ENCODE data around the gene TEX55.
"Not testable (repeated sequence)": the region's sequence is repeated elsewhere in the genome, so short reads cannot be mapped to it uniquely, and the experiment has no call there.

Gene TEX55

DNA sequence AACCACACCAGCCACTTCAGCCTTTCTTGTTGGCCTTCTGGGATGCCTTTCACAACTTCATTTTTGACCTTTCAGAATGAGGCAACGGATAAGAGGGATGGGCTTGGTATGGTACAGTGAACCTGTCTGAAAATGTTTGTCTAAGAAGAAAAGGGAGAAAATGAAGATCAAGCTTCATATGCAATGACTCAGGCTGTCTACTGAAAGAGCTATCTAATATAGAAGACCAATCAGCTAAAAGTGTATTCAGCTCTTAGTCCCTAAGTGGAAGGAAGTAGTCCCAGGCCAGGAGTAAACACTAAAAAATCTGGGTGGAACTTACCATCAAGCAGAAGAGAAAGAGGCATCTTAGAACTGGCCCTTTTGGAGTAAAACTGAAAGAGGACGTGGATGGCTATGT is 15.3 kb downstream of the TEX55 start:
- DNase-seq, result no peak

DNA sequence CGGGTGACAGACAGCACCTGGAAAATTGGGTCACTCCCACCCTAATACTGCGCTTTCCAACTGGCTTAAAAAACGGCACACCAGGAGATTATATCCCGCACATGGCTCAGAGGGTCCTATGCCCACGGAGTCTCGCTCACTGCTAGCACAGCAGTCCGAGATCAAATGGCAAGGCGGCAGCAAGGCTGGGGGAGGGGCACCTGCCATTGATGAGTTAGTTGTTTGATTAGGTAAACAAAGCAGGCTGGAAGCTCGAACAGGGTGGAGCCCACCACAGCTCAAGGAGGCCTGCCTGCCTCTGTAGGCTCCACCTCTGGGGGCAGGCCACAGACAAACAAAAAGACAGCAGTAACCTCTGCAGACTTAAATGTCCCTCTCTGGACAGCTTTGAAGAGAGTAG is 18.8 kb downstream of the TEX55 start:
- DNase-seq, result not testable (repeated sequence)

DNA sequence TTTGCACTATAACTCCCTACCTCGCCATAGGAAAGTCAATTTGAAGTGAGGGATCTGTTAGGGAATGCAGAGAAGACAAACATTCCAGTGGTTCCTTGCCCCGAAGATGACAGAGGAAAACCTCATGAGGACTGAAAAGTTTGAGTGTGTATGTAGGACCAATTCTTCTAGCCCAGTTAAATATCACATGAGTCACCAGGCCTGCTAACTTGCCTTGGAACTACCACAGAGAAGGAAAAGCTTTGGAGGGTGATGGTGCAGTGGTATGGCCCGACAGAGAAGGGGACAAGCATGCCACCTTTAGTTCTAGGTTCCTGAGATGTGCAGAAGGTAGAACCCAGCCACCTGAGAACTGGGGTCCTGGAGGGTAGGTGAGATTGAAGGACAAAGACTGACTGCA is 24.9 kb downstream of the TEX55 start:
- DNase-seq, result no peak

DNA sequence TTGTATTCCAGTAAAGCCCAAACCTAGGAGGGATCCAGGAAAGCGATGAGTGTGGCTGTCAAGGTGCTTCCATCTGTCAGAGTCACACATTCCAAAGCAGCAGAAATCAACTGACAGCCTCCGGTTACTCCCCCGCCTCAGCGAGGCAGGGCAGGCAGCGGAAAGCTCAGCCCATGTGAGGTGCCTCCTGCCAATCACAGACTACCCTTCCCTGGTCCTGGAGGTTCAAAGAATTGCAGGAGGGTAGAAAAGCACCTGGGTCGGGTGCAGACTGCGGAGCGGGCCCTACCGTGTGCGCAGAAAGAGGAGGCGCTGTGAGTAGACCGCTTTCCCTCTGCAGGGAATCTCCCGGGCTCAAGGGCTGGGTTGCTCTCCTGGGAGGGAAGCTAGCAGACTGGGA is 27.4 kb downstream of the TEX55 start, which contains the start of gene UPK1B:
Gene UPK1B, plus strand, starts transcription at position 274 of the 400 bp plus-strand sequence. CDS start 13,144 bp downstream, outside the sequence.
- DNase-seq, result no peak

DNA sequence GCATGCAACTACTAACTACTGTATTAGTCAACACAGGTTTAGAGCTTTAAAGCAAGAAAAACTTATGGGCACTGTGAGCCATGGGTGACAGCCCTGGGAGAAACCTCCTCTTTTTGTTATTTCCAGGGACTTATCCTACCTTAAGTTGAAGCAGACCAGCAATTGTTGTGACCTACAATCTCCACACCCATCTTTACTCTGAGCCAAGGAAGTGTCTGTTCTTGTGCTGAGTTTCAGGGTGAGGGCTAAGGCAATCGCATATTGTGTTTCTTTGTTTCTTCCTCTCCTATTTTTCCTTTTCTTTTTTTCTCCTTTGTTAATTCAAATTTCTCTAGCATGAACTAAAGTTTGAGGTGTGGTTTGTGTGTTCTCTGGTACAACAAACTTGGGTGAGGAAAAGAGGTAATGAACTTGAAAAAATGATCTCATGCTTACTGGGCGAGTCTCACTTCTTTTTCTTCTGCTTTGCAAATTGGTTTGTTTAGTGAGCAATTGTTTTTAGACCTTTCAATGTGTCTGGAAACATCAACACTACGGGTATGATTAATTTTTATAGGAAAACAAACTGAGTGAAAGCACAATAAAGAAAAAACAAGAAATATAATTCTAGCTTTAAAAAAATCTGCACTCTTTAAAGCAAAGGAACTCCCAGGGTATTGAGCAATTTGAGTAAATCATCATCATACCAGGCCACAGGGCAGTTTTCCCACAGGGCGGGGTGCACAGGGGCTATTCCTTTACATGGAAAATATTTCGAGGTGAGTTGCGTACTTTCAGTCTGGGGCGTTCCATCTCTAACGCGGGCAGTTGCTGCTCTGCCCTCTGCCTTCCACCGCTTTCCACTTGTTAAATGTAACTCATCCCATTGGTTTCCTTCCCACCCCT is 30.1 kb downstream of the TEX55 start:
- no peak for DNase-seq

DNA sequence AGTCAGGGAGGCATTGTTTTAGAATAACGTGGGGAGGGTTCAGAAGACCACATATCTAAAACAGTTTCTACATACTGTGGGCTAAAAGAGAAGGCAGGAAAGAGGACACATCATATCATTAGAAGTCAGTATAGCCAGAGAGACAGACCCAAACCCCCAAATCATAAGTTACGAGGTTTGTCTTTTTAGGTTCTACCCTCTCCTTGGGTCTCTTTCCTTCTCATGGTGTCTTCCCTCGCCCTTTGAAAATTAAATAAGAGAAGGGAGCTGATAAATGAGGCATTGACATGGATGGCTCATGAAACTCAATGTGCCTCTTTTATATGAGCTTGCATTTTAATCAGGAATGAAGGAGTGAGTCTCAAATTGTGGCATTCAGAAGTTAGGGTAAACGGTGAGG is 30.8 kb downstream of the TEX55 start:
- DNase-seq, result no peak

DNA sequence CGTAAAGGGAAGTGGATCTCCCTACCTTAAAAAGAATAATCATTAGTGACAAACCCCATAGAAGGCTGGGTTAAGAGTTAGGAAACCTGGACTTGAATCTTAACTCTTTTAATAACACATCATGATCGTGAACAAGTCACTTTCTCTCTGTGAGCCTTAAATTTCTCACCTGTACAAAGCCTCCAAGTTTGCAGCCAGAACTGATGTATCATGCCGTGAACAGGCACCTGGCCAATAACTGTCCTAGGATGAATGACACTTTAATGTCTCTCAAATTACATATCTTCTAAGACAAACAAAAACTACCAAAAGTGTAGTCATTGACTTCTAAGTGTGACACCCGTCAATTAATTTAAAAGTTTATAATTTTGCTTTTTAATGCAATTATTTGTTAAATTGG is 31.4 kb downstream of the TEX55 start:
- no peak for DNase-seq

DNA sequence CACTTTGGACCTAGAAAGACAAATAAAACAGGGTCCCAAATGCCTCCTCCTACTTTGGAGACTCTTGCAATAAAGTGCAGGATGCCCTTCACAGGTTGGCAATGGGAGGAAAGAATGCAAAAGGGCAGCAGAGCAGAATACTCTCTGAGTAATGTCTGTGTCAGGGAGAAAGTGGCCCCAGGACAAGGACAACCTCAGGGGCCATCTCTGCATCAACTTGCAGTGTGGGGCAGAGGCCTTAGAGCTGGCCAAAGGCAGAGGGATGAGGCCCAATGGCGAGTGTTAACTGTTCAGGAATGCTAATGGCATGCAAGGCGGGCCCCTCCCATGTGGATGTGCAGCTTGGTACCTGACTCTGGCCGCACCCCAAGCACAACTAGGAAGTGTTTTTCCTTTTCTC is 35.8 kb downstream of the TEX55 start:
- DNase-seq, result no peak

DNA sequence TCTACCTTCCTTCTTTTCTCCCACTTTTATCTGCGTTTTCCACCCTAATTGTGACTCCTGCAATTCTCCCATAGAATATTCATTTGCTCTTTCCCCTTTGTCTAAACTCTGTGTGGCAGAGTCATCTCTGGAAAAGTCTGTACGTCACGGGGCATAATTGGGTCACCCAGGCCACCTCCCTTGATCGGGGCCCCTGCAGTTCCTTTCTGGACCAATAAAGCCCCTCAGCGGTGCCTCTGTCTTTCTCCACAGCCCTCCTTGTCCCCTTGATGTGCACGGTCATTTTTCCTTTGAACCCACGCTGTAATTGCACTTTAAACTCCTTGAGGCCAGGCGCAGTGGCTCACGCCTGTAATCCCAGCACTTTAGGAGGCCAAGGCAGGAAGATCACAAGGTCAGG is 38.1 kb downstream of the TEX55 start:
- no peak for DNase-seq

DNA sequence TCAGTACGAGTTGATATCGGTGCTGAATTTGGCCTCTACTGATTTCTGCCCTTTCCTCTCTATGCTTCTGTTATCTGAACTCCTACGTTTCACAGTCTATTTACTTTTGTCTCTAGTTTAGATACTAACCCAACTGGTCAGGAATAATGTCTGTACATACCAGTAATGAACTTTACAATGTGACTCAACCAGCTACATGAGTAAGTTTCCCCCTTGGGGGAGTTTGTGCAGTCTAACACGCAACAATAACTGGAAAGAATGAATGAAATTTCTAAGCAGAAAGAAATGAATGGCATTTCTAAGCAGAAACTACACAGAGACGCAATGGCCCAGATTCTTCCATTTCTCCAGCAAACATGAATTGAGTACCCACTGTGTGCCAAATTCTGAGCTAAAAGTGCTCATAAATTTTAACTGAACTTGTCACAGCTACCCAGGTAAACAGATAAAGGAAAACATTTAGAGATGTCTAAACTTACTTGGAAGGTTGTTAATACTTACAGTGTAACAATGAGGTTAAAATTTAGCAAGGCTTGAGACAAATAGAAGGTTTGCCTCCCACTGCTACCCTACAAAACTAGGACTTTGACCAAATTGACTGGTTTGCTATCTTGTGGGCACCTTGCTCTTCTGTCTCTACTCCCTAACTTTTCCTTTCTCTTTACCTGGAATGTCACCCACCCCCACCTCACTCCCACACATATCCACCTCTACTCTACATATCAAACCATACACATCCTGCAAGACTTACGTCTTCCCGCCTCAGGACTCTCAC is 39.0 kb downstream of the TEX55 start:
- no peak for DNase-seq

DNA sequence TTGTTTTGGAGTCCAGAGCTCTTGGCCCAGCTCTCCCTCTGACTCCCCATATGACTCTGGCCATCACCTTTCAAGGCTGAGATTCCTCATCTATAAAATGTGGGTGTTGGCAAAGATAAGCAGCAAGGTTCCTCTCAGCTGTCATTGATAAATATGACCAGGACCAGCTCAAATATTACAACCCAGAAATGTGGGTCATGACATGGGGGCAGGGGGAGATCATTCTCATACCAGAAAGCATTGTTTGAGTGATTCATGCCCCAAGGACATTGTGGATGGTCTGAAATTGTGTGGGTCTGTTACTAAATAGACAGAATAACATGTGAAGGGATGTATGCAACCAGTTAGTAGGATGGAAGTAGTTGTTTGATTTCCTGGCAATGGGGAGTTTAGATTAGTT is 41.3 kb downstream of the TEX55 start:
- no peak for DNase-seq

DNA sequence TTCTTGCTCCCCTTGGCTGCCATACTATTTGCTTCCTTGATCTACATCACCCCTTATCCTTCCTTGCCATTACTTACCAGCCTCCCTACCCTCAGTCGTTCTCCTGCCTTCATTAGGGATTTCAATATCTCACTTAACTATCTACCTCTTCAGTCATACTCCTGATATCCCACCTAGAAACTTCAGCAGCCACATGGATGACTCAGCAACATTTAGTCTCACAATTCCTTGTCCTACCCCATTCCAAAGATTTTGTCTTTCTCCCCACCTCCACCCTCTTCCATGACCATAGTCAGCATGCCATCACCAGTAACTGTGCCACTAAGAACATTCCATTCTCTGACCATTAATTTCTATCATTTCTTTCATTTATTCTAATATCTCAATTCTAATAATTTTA is 45.8 kb downstream of the TEX55 start:
- DNase-seq, result no peak

DNA sequence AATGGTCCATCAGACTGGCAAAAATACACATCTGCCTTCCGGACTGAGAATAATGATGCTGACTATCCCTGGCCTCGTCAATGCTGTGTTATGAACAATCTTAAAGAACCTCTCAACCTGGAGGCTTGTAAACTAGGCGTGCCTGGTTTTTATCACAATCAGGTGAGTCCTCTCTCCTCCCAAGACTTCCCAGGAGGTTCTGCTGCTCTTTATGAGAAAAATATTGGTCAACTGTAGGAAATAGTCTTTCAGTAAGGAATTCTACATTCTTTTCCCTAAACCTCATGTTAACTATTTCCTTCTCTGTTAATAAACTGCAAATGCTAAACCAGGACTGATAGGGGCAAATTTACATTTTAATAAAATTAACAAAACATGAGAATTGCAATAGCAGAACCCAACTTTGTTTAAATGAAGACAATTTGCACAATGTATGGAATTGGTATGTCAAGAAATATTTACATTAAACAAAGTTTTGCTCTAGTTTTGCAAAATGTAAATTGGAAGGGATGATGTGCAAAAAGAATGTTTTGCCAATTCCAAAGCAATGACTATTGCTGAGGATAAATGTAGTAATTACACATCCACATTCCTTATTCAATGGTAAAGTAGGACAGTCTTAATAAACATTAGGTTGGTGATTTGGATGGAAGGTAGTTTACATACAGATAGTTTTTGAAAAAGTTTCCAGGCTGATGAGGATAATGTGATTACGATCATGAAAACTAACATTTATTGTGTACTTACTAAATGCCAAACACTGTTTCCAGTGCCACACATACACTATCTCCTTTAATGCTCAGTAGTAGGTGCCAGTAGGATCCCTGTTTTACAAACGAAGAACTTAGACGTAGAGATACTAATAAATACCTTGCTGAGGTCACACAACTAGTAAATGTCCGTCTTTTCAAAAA is 48.5 kb downstream of the TEX55 start:
- no peak for DNase-seq

DNA sequence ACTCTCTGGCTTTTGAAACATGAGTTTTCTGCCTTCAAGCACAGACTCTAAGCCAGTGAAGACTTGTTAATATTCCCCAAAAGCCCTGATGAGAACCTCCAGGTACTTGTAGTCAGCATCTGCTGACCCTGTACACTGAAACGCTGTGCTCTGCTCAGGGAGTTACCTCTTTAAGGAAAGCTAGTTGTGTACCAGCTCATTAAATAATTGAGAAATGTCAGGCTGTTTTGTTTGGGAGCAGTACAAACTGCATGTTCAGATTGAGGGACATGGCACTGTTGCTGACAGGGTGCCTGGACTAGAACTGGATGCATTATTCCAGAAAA is 49.1 kb downstream of the TEX55 start:
- DNase-seq, result no peak

DNA sequence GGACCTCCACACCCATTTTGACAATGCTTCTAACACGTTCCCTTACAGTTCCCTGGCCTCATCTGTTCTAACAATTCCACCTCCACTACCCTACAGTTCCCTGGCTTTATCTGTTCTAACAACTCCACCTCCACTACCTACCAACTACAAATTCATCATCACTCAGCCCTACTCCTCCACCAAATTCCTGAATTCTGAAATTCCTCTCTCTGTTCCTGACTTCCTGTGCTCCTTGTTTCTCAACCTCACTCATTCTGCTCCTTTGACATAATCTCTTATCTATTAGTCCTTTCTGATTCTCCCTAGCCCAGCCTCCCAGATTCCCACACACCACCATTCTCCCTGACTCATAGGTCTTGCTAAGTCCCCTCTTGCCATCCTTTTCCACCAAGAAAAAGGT is 49.9 kb downstream of the TEX55 start:
- no peak for DNase-seq
